ENCODE measurements around the gene KCNK2.

KCNK2 gene

GRCh38 chr1:215263636-215264035 is 181.1 kb downstream of the KCNK2 start:
- no peak for DNase-seq

GRCh38 chr1:215264649-215265048 is 182.1 kb downstream of the KCNK2 start:
- no peak for DNase-seq

GRCh38 chr1:215267495-215267894 is 185.0 kb downstream of the KCNK2 start:
- no peak for DNase-seq

GRCh38 chr1:215269955-215270354 is 187.4 kb downstream of the KCNK2 start:
- no peak for DNase-seq

GRCh38 chr1:215273838-215274516 is 191.4 kb downstream of the KCNK2 start:
- no peak for DNase-seq

- DNase-seq: no peak
Observed at GRCh38 chr1:215276582-215276981, 194.0 kb downstream of the KCNK2 start.

- DNase-seq: no peak
Observed at GRCh38 chr1:215277532-215277931, 195.0 kb downstream of the KCNK2 start.

- peak; percentile 3 to 7 for DNase-seq
Observed at GRCh38 chr1:215279682-215280081, 197.1 kb downstream of the KCNK2 start.

- DNase-seq: no peak
Observed at GRCh38 chr1:215282557-215282956, 200.0 kb downstream of the KCNK2 start.

GRCh38 chr1:215285013-215285800 is 202.7 kb downstream of the KCNK2 start:
- DNase-seq: no peak
